ENCODE measurements around the gene AUH. TPM values are rescaled to one million over a fixed set of nuclear protein-coding genes. Genes with fewer than 3 reads are reported as not detected.

Gene AUH
- total RNA-seq, 1 experiment from 2014 or later: 29.0 TPM

DNA sequence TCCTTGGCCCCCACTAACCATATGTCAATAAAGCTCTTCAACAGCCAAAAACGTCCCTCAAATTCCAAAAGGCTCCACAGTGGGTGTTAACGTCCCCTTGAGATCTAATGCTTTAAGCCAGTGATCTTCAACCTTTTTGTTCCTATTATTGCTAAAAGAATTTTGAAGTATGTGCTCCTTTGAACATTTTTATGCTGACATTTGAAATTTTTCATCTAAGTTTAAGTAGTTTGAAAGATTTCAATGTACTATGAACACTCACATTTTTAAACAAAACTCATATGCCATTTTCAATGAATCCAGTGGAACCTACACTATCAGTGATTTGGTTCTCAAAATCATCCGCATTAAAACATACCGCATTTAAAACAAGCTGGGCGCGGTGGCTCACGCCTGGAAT lies 29.9 kb downstream of the AUH start:
- no peak overlapping the region for H3K4me2 ChIP-seq (ENCODE audit: low read length)
- H3K9ac ChIP-seq (ENCODE audit: low read length): no peak overlapping the region
- no peaks in the 10 kb centered on the region for H4K20me1 ChIP-seq (ENCODE audit: insufficient read depth)
- ChIA-PET POLR2A (no interaction called here), RAD21 (ENCODE audit: low non-redundant PET in 1 of 2, low total read pairs in 2 of 2, uncharacterized antibody in 2 of 2, unreplicated experiment in 2 of 2) (no interaction called here), CTCF (no interaction called here)
- peaks cover 0 to 11% of the 10 kb centered on the region in 2 experiments; a peak in 2 of 4 replicates for H3K36me3 ChIP-seq (ENCODE audit: control insufficient read depth in 1 of 2, insufficient read depth in 2 of 2, low read length in 2 of 2)
- TF ChIP-seq CEBPB (IDR thresholded peaks at IDR 0.05; ENCODE audit: low read depth) (no peak), ZFX (IDR thresholded peaks at IDR 0.05) (no peak), POLR2AphosphoS5 (IDR thresholded peaks at IDR 0.05; ENCODE audit: low read depth, low read length) (no peak), YY1 (IDR thresholded peaks at IDR 0.05; ENCODE audit: extremely low read depth, insufficient replicate concordance, low read depth, low read length) (no peak), SIN3A (IDR thresholded peaks at IDR 0.05; ENCODE audit: low read depth) (no peak), EGR1 (IDR thresholded peaks at IDR 0.05; ENCODE audit: low read depth) (no peak), ZNF274 (IDR thresholded peaks at IDR 0.05; ENCODE audit: low read depth, low read length) (no peak), SRF (IDR thresholded peaks at IDR 0.05; ENCODE audit: low read depth) (no peak), SP1 (IDR thresholded peaks at IDR 0.05; ENCODE audit: low read depth) (no peak), ATF3 (IDR thresholded peaks at IDR 0.05) (no peak), POLR2A (IDR thresholded peaks at IDR 0.05; ENCODE audit: borderline replicate concordance, extremely low read depth, insufficient read depth, insufficient read length) (no peak), CBX3 (IDR thresholded peaks at IDR 0.05; ENCODE audit: low read depth) (no peak), RAD21 (IDR thresholded peaks at IDR 0.05; ENCODE audit: low read depth) (no peak)
- TF ChIP-seq, protein P1, sequence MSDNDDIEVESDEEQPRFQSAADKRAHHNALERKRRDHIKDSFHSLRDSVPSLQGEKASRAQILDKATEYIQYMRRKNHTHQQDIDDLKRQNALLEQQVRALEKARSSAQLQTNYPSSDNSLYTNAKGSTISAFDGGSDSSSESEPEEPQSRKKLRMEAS (IDR thresholded peaks at IDR 0.05): no peak
- H3K27ac ChIP-seq (ENCODE audit: low read depth, low read length): no peak overlapping the region
- H3K4me3 ChIP-seq (replicated peaks in 1 of 2; ENCODE audit: low read depth in 1 of 2, low read length in 2 of 2): no peak overlapping the region
- no peaks in the 10 kb centered on the region for H3K9me2 ChIP-seq (ENCODE audit: insufficient read depth)
- H3K79me2 ChIP-seq (ENCODE audit: insufficient read depth, low read length): peaks cover 2% of the 10 kb centered on the region
- DNase-seq (ENCODE audit: low read depth, low spot score) (no peak), ATAC-seq (no peak)
- peaks cover 8 to 13% of the 10 kb centered on the region in 2 experiments; a peak in 1 of 4 replicates for H3K9me3 ChIP-seq (ENCODE audit: control insufficient read depth in 1 of 2, insufficient read depth in 1 of 2, low read depth in 1 of 2, low read length in 2 of 2)
- BruUV-seq (replicated peaks): no TSS peak
- H3K4me1 ChIP-seq (ENCODE audit: control insufficient read depth in 1 of 2, insufficient read depth in 2 of 2, low read length in 2 of 2): peaks cover 0 to 6% of the 10 kb centered on the region in 2 experiments; a peak in 1 of 4 replicates
- intact Hi-C loops (cut with micrococcal nuclease): no loop called here
- H2AFZ ChIP-seq (ENCODE audit: low read depth, low read length, poor library complexity, severe bottlenecking): no peak overlapping the region
- H3K27me3 ChIP-seq (ENCODE audit: insufficient read depth, low read length): no peaks in the 10 kb centered on the region

Data from HCT116 (cell line).